HG03060 (cell line): ENCODE results near the gene ARL4A.

Source experiments
- ATAC-seq: cut with Tn5 transposase; IDR thresholded peaks from one replicate; pipeline ENCODE4 v1.9.1; 2021; ENCODE audit warnings: low read depth, moderate number of reproducible peaks; ENCODE audit not compliant: unreplicated experiment

The ARL4A gene

DNA sequence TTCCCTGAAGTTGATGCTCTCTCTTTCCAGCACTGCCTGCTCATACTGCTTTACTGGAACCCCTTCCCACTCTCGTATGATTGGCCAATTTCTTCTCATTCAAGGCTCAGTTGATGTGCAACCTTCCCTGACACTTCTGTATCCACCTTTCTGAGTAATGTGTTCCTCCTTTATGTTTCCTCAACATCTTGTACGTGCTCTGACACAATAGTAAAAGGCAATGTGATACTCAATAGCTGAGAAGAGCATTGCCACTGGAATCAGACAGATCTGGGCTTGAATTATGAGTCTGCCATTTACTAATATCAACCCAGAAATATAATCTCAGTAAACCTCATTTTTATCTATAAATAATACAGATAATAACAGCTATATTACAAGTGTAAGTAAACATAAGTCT is 34.7 kb downstream of the ARL4A start:
- no peak for ATAC-seq

DNA sequence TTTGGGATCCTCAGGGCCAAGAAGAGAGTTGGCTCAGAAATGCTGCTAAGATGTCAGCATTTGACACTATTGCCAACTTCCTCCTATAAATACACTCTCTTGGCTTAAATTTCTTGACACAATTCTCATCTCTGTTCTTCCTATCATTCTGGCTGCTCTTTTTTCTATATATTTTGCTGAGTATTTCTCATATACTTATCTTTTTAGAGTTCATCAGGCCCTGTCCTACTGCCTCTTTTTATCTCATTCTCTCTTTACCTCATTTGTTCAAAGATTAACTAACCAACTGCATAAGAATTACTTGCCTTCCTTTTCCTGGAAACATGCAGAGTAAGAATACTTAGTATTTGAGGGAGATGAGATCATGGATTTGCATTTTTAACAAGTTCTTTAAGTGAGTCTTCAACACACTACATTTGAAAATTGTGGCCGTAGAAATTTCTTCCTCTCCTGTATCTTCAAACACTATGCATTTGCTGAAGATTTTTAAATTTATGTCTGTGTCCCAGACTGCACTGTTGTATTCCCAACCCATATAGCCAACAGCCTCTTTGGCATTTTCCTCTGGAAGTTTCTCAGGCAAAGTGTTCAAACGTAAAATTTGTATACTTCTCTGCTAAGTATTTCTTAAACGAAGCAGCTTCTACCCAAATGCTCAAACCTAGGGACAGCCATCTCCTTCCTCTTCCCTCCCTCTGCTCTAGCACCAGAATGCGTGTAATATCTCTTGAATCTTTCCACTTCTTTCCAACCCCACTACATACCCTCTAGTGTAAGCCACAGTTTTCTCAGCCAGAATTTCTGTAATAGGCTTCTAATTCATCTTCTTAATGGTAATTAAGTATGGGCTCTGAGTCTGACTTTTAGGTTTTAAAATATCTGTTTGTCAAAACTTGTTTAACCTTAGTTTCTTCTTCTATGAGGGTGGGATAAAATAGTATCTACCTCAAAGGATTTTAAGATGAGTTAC is 35.5 kb downstream of the ARL4A start:
- no peak for ATAC-seq

DNA sequence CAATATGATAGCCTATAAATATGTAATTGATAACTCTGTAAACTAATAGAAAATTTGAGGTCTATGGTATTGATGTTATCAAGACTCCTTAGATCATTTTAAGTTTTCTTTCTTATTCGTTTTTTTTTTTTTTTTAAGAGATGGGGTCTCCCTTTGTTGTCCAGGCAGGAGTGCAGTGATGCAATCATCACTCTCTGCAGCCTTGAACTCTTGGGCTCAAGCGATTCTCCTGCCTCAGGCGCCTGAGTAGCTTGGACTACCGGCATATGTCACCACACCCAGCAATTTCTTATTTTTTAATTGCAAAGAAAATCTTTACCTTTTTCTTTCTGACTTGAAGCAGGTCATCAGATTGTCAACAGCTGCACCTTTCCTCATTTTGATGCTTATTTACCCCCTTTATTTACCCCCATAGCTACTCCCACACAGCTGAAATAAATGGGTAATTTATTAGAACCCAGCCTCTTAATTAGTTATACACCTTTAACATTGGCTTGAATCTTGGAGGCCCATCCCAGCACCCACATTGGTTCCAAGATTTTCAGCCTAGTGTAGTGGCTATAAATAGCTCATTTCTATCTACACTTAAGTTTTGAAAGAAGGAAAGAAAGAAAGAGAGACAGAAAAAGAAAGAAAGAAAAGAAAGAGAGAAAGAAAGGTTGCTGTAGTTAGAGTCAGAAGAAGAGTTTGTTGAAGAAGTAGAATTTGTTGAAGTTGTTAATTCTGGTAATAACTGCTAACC is 38.3 kb downstream of the ARL4A start:
- no peak for ATAC-seq

DNA sequence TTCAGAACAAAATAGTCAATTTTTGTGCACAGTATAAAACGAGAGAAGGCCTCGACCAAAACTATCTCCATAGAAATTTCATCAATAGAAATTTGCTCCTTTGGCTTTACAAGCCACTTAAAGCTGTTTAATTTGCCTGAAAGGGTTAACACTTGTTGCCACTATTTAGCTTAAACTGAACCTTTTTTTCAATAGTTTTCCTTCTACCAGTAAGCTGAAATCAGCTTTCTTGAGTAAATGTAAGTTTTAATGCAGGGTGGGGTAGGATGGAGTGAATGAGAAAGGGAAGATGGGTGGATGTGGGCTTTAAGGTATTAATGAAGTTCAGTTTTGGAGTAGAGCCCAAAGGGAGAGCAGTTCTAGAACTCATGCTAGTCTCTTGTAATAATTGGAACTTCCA is 39.5 kb downstream of the ARL4A start:
- ATAC-seq = no peak

DNA sequence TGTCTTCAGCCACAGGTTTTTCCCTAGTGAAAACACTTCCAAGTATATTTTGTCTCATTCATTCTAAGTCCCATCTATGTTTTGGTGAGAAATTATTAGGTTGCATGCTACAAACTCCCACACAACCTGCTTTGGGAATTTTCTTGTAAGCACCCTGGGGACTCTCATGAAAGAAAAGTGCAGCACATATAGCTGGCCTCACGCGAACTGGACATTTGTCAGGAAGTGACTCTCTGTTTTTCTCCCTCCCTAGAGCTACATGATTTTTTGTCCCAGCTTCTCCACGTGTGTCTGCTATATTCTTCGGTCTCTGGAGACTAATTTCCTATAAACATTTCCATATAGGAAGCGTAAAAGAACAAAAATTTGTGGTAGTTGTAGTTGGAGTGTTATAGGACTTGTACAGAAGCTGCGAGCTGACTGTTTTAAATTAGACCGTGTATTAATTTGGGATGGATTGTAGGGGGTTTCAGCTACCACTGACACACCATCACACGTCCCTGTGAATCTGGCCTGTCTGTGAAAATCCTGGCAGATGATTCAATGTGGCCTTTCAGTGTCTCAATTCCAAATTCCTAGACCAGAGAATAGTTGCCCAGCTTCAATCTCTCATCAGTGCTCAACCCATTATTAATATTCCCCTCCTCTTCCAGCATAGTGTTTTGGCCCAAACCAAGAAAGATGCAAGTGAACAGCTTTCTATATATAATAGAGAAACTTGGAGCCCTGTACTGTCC is 40.2 kb downstream of the ARL4A start:
- ATAC-seq = no peak

DNA sequence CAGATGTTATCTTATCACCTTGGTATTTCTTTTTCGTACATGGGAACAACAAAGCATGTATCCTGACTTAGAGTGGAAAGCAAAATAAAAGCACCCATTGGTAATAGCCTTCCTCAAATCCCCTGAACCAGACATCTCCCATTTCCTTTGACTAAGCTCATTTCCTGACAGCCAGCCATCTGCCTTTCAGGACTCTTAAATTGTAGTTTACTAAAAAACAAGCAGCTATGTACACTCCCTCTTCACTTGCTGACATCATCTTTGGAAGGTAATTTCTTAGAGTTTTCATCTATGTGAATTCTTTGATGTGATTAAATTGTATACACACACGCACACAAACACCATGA is 40.7 kb downstream of the ARL4A start:
- no peak for ATAC-seq

DNA sequence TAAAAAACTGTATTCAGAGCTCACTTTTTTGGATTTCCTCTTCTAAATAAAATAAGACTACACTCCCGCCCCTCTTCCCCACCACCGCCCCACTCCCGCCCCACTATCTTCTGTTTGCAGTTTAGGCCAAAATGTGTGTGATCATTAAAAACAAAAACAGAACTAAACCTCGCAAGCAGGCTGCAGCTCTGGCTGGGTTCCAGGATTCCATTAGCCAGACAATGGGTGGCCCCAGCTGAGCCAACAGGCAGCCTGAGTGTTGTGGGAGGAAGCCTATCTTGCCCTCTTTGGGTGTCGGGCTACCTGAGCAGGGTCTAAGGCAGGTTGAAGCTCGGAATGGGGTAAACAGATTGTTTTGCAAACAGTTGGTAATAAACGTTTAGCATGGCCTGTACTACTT is 41.7 kb downstream of the ARL4A start:
- ATAC-seq = no peak

DNA sequence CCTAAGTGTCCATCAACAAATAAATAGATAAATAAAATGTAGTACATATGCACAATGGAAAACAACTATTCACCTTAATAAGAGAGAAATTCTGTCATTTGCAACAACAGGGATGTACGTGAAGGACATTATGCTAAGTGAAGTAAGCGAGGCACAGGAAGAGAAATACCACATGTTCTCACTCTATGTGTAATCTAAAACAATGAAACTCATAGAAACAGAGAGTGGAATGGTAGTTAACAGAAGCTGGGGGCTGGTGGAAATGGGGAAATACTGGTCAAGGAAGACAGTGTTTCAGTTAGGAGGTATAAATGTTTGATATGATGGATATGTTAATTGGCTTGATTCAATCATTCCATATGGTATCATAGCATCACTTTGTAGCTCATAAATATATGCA is 43.1 kb downstream of the ARL4A start:
- no peak for ATAC-seq

DNA sequence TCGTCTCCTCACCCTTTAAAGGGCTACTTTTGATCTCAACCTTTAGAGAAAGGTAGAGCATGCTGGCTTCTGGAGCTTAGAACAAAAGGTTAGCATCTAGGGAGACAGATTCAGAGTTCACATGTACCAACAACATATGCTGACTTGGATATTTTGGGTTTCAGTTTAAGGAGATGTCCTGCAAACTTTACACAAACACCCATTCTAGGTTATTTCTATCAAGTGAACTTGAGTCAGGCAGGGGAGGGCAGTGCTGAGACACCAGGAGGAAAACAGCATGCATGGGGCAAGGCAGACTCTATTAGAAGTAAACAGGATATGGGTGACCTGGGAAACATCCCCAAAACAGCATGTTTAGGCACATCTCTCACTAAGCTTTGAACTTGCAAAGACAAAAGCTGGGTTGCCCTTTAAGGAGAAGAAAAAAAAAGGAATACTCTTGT is 43.8 kb downstream of the ARL4A start:
- ATAC-seq = no peak

DNA sequence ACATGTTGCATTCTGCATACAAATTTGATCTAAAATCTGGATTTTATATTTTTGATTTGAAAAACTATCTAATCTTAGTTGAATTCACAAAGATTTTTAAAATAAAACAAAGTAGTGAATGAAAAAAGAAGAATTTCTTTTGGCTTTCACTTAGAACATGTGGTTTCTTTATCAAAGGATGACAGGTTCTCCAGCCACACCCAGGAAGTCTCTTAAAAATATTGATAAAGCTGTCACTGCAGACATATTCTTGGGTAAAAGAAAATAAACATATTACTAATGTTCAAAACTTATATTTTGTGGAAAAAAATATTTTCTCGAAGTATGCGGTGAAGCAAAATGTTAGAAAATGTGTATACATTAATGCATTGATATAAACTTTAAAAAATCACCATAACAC is 44.3 kb downstream of the ARL4A start:
- no peak for ATAC-seq

DNA sequence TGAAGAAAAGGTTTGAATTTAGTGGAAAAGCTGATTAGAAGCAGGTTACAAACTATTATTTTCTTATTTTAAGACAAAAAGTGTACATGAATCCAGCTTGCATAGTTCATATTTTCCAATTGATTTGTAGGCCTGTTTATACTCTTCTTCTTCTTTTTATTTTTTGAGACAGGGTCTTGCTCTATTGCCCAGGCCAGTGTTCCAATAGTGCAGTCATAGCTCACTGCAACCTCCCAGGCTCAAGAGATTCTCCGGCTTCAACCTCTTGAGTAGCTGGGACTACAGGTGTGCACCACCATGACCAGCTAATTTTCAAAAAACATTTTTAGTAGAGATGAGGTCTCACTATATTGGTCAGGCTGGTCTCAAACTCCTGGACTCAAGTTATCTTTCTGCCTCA is 45.0 kb downstream of the ARL4A start:
- ATAC-seq = no peak

DNA sequence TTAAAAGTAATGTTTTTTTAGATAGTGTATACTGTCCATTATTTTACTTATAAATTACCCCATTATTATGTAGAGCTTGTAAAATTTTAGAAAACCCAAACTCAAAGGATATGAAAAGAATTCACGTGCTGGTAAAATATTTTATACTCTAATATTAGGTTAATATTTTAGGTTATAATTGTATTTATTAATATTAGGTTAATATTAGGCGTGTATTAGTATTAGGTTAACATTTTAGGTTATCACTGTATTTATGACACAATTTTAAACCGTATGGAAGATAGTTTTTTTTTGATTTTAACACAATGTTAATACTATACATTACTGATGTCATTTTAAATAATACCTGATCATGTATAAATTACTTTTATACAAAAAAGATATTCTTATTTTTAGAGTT is 48.5 kb downstream of the ARL4A start:
- no peak for ATAC-seq

DNA sequence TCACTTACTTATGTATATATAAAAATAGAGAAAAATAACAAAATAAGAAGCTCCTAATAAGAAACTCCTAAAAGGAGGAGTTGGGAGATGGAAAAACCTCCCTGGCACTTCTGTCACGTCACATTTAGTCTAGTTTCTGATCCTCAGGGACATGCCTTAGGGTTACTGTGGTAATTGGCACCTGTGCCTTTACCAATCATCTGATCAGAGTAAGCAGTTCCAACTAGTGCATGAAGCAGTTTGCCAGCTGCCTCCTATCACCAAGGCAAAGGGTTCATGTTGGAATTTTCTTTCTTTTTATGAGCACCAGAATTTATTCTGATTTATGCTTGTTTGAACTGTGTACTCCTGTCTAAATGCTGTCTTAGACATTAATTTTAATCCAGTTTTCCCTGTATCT is 49.9 kb downstream of the ARL4A start:
- ATAC-seq = no peak

DNA sequence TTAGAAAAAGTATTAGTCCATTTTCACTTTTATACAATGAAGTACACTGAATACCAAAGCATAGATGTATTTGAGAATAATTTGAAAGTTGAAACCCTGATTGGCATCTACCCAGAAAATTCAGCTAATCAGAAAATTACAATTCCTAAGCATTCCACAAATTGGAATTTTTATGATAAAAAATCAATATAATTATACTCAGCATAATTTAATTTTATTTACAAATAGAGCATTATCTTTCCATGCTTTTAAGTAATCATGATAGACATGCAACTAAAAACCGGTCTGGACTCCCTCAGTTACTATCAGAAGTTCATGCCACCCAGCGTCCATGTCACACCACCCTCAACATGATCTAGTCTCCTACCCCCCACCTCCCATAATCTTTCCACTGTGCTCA is 50.4 kb downstream of the ARL4A start:
- ATAC-seq = no peak

DNA sequence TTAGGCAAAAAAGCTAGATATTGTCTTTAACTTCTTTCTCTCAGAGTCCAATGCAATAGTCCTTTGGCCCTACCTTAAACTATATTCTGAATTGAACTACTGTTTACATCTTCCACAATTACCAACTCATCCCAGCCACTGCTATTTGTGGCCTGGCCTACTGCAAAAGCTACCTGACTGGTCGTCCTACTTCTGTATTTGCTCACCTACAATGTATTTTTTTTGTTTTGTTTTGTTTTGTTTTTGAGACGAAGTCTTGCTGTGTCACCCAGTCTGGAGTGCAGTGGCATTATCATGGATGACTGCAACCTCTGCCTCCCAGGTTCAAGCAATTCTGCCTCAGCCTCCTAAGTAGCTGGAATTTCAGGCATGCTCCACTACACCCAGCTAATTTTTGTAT is 51.2 kb downstream of the ARL4A start:
- ATAC-seq = no peak
